Subcutaneous adipose tissue (tissue), 4 donors: ENCODE results near the gene HP. TPM values are rescaled to one million over a fixed set of nuclear protein-coding genes. Genes with fewer than 3 reads are reported as not detected.

Experiments used
- CTCF ChIP-seq: fragments of 450-650 bp; IDR thresholded peaks from one replicate; pipeline ENCODE4 v1.5.1; 2016; ENCODE audit warnings: low read depth, mild to moderate bottlenecking, control low read depth, antibody characterized with exemption, moderate library complexity
- total RNA-seq, 4 donors: library from RNA; depleted of rRNA; stranded (reverse); fragments of >200 nt; gene quantifications; one replicate each; pipeline ENCODE4 v1.1.0, GENCODE V29; 2016

Gene HP
- total RNA-seq, 4 donors from 2014 or later: 7.5 to 69.1 (median 27.2) TPM

- TF ChIP-seq CTCF: no peak
Measured at GRCh38 chr16:72043539-72043938, 10.8 kb upstream of the HP start.

- no peak for TF ChIP-seq CTCF
Measured at GRCh38 chr16:72044296-72044695, 10.0 kb upstream of the HP start.

- TF ChIP-seq CTCF: no peak
Measured at GRCh38 chr16:72044825-72045359, 9.4 kb upstream of the HP start.

GRCh38 chr16:72049110-72049509 is 5.2 kb upstream of the HP start:
- no peak for TF ChIP-seq CTCF

- no peak for TF ChIP-seq CTCF
Measured at GRCh38 chr16:72050769-72051464, 3.4 kb upstream of the HP start.

- TF ChIP-seq CTCF: no peak
Measured at GRCh38 chr16:72051818-72052217, 2.5 kb upstream of the HP start.

GRCh38 chr16:72055911-72056310 is 1.6 kb downstream of the HP start:
- TF ChIP-seq CTCF: no peak
